ENCODE data around the gene PCSK4. TPM values are rescaled to one million over a fixed set of nuclear protein-coding genes. Genes with fewer than 3 reads are reported as not detected.

PCSK4 gene
- polyA plus RNA-seq, 4 donors = 2.1 to 9.8 (median 5.2) TPM

- no peak for DNase-seq (ENCODE audit: low read depth in 4 of 4, low spot score in 3 of 4)
These were observed 33.0 kb downstream of the PCSK4 start for GRCh38 chr19:1457031-1457739.

DNA sequence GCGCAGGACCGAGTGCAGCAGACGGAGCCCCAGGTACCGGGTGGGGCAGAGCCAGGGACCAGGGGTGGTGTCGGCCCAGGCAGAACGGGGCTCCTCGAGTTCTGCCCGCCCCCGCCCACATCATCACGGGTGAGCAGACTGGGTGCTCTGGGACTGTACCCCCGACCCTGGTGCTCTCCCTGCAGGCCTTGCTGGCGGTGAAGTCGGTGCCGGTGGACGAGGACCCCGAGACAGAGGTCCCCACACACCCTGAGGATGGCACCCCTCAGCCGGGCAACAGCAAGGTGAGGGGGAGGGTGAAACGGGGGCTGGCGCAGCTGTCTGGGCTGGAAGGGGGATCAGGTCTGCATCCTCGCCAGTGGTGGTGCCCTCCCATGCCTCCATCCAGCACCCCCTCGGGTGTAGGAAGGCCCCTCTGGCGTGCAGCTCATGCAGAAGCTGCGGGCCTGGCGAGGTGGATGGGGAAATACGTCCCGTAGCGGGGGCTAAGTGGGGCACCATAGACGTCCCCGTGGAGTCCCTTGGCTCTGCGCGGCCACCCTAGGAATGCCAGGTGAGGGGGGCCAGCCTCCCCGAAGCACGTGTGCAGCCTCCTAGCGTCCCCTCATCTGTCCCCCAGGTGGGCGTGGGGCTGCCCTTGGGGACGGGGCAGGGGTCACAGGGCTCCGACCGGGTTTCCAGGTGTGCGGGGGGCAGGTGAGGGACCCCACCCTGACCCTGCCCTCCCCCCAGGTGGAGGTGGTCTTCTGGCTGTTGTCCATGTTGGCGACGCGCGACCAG lies 33.8 kb downstream of the PCSK4 start:
- DNase-seq (ENCODE audit: low read depth in 4 of 4, low spot score in 3 of 4) = no peak

DNA sequence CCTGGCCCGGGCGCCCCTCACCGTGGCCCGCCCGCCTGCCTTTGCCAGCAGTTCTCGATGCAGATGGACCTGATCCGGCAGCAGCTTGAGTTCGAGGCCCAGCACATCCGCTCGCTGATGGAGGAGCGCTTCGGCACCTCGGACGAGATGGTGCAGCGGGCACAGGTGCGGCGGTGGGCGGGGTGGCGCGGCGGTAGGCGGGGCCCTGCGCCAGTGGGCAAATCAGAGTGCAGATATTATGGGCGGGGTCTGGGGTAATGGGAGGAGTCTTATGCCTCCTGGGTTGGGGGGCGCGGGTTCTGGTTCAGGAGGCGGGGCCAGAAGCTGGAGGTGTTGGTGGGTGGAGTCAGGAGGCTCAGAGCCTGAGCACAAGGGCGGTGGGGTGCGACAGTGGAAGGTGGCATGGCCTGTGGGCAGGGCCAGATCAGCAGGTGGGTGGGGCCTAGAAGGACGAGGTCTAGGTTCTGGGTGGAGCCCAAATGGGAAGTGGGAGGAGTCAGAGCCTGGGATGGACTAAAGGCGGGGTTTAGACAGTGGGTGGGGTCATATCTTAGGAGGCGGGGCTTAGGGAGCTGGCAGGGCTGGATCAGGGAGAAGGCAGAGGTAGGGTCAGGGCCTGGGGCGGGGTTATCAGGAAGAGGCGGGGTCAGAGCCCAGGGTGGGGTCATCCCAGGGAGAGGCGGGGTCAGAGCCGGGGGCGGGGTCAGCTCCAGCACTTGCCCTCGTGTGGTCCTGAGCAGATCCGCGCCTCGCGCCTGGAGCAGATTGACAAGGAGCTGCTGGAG lies 34.6 kb downstream of the PCSK4 start:
- no peak for DNase-seq (ENCODE audit: low read depth in 4 of 4, low spot score in 3 of 4)

- DNase-seq (ENCODE audit: low read depth in 4 of 4, low spot score in 3 of 4) = no peak
These were observed 35.2 kb downstream of the PCSK4 start for GRCh38 chr19:1455002-1455335.

- no peak for DNase-seq (ENCODE audit: low read depth in 4 of 4, low spot score in 3 of 4)
These were observed 36.4 kb downstream of the PCSK4 start for GRCh38 chr19:1453525-1454364.

GRCh38 chr19:1452802-1453524 lies 37.2 kb downstream of the PCSK4 start:
- DNase-seq (ENCODE audit: low read depth in 4 of 4, low spot score in 3 of 4) = no peak

DNA sequence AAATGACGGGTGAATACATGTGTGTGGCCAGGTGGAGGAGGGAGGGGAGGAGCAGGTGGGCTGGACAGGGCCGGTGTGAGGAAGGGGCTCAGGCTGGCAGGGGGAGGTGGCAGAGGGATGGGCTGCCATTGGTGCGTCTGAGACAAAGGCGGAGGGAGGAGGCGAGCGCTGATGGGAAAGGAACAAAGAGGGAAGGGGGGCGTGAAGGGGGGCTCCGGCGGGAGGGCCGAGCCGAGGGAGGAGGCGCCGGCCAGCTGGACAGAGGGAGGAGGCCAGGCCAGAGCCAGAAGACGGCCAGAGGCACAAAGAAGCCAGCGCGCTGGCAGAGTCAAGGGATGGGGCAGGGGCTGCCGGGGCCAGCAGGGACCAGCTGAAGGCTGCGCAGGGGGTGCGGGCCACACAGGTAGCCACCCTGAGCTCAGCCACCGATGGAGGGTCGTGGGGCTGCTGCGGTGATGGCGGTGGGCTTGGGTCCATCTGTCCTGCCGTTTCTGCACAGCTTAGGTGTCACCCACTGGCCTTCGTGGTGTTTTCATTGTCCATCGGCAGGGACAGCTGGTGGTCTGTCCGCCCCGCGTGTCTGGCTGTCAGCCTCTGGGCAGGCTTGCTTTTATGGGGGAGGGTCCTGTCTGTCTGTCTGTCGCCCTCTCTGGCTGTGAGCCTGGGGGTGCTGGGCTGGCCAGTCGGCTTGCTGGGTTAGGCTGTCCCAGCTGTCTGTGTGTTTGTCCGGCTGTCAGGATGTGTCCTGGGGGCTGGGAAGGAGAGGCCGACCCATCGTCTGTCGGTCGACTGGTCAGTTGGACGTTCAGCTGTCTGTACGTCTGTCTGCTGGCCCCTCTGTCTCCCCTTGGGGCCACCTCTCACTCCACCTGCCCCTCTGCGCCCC lies 38.0 kb downstream of the PCSK4 start:
- DNase-seq (ENCODE audit: low read depth in 4 of 4, low spot score in 3 of 4) = no peak

DNA sequence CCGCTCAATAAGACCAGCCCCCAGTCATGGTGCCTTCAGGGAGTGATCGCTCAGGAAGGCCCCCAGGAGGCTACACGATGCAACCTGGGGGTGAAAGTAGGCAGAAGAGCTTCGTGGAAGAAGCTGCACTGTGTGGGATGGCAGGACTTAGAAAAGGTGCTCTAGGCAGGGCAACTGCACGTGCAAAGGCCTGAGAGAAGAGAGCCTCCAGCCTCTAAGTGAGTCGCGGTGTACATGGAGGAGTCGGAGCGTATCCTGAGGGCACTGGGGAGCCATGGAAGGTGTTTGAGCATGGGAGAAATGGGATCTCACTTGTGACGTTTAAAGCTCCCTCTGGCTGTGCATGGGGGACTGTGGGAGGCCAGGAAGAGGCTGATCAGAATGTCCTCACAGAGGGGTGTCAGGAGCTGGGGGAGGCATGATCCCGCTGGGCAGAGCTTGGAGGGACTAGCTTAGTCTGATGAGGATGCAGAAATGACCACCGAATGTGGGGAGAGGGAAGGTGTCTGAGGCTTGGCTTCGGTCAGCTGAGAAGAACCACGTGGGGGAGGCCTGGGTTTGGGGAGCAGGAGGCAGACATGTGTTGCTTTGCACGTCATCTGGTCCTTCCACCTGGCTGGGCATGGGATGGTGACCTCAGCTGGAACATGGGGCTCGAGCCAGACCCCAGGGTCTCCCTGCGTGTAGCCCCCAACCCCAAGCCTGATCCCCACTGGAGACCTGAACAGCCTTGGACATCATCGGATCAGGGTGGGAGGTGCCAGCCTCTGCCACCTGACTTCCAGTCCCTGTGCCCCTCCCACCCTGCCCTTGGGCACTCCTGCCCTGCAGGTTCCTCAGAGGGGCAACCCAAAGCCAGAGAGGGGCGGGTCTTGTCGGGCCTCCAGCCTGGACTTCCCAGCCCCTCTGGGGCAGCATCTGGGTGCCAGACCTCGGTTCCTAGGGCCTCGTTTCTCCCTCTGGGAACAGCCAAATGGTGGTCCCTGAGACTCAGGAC lies 39.1 kb downstream of the PCSK4 start:
- no peak for DNase-seq (ENCODE audit: low read depth in 4 of 4, low spot score in 3 of 4)

DNA sequence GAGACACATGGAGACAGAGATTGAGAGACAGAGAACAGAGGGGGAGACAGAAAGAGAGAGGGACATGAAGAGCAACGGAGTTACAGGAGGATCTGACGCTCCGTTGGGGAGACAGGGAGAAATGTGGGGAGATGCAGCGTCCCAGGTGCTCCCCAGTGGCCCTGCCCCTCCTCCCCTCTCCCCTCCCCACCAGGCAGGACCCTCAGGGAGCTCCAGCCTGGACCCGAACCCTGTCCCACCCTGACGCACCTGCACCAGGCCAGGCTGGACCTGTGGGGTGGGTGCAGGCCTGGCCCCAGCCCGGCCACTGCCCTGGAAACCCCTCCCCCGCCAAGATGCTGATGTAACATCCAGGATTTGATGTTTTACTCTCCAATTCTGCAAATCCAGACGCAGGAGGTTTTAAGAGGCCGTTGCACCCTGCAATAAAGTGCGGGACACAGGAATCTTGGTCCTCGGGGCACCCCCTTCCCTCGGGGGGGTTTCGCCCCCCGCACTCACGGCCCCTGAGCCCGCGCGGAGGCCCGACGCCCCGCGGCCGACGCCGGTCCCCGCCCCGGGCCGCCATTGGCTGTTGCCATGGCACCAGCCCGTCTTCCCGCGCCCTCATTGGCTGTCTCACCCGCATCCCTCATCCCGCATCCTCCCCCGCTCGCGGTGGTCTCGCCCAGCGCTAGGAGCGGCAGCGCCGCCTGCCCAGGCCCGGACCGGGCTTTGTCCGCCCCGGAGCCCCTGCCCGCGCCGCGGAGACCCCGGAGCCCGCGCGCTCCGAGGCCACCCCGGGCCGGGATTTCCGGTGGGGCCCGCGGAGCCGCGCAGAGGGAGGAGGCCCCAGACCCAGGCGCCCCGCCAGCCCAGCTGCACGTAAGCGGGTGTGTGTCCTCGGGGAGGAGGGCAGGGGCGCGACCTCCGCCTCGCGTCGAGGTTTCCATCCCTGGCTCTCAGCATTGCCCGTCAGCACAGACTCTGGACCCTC lies 40.4 kb downstream of the PCSK4 start, which contains the start of gene APC2:
TSS of gene APC2 (plus strand) at position 655 of the 976 bp plus-strand sequence. CDS start 2,881 bp downstream, outside the sequence.
- no peak for DNase-seq (ENCODE audit: low read depth in 4 of 4, low spot score in 3 of 4)

DNA sequence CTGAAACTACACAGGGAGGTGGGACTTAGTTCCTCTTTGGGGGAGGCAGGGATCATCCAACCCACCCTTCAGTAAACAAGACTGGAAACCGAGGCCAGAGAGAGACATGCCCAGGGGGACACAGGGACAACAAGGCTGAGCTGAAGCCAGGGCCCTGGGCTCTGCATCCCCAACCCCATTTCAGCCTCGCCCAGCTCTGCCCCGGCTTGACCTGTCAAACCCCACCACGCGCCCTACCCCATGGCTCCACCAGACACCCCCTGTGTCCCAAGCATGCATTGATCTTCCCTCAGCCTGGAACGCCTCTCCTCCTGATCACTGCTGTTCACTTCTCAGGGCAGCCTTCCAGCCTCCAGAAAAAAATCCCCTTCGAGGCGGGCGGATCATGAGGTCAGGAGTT lies 42.2 kb downstream of the PCSK4 start:
- no peak for DNase-seq (ENCODE audit: low read depth in 4 of 4, low spot score in 3 of 4)

GRCh38 chr19:1447504-1447903 lies 42.6 kb downstream of the PCSK4 start:
- no peak for DNase-seq (ENCODE audit: low read depth in 4 of 4, low spot score in 3 of 4)

- no peak for DNase-seq (ENCODE audit: low read depth in 4 of 4, low spot score in 3 of 4)
These were observed 43.3 kb downstream of the PCSK4 start for GRCh38 chr19:1446713-1447481.

- no peak for DNase-seq (ENCODE audit: low read depth in 4 of 4, low spot score in 3 of 4)
These were observed 44.0 kb downstream of the PCSK4 start for GRCh38 chr19:1445932-1446712.

GRCh38 chr19:1445185-1445931 lies 44.8 kb downstream of the PCSK4 start:
- DNase-seq (ENCODE audit: low read depth in 4 of 4, low spot score in 3 of 4) = no peak

All from left renal pelvis (tissue), 4 donors.